Sciatic nerve (tissue), 2 donors: ENCODE results near the gene ACTN4. TPM values are rescaled to one million over a fixed set of nuclear protein-coding genes. Genes with fewer than 3 reads are reported as not detected.
"Not testable (repeated sequence)": the region's sequence is repeated elsewhere in the genome, so short reads cannot be mapped to it uniquely, and the experiment has no call there.

ENCODE experiments used
- ATAC-seq: fragments of 200-7000 bp; cut with Tn5 transposase; one replicate; pipeline ENCODE4 v1.9.1; 2020; ENCODE audit warnings: mild to moderate bottlenecking, moderate library complexity
- DNase-seq: peaks from one replicate; pipeline ENCODE4 v3.0.0-alpha.2; 2020; ENCODE audit warnings: low spot score
- intact Hi-C: fragments of 100-400 bp; cut with DNase I; formaldehyde crosslinking; loops from one replicate; pipeline ENCODE4 v1.14.2; 2022
- total RNA-seq: library from RNA; stranded (reverse); fragmentation: NEBNext Ultra II Directional; extraction: Animal tissue kit (Norgen Biotek cat#: 25700); gene quantifications from one replicate; pipeline ENCODE4 v1.2.1, GENCODE V29; 2021
- donor health status: DM: no; HTN: no; CAD: no.
- donor health status: DM: no; HTN: no; CAD: no.

ACTN4 gene
- total RNA-seq, 1 donor from 2014 or later, result 597 TPM

DNA sequence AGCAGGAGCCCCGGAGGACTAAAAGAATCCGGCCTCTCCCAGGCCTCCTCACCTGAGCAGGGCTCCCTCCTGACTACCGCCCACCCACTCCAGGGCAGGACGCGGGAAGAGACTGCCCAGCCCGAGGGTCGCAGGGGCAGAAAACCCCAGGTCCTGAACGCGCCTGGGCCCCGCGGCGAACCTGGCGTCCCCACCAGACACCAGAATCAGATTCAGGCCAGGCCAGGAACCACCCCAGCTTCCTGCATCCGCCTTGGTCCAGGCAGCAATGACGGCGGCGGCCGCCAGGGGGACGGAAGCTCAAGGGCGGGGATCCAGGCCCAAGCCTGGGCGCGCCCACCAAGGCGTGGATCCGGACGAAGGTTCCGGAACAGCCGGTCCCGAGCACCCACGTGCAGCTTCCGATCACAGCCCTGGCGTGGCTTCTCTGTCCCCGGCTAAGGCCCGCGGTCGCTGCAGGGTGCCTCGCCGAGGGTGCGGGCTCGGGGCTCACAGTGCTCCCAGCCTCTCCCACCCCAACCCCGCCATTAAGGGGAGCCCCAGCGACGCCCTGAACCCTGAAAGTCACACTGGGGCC lies 122.3 kb downstream of the ACTN4 start:
- DNase-seq, result peak; percentile 94
- ATAC-seq, result peak; percentile 87
- intact Hi-C loops, result no loop called here

DNA sequence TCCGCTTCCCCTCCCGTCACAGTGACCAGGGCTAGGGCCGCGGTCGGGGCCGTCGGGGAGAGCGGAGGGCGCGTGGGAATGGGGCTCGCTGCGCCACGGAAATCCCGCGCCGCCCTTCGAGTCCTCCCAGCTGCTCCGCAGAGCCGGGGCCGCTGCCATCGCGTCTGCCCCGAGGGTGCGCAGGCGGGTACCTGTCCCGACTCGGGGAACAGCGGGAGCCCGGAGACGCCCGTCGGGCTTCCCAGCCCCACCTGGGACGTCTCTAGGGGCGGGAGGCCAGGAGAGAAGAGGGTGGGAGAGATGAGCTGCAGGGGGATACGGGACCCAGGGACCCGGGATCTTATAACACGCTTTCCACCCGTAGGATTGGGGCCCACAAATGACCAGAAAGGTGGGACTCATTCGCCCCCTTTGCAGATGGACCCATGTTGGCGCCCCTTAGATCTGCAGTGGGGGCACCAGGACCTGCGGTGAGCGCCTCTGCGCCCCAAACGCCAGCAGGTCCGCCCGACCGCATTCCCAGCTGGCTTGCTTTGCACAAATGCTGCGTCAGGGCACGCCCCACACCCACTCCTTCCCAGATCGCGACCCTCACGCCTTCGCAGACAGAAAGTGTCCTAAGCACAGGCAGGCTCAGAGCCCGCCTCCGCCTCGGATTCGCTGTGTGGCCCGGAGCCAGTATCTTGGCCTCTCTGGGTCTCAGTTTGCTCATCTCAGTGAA lies 122.9 kb downstream of the ACTN4 start:
- ATAC-seq, result peak; percentile 39
- intact Hi-C loops, DNase-seq: not testable (repeated sequence)

DNA sequence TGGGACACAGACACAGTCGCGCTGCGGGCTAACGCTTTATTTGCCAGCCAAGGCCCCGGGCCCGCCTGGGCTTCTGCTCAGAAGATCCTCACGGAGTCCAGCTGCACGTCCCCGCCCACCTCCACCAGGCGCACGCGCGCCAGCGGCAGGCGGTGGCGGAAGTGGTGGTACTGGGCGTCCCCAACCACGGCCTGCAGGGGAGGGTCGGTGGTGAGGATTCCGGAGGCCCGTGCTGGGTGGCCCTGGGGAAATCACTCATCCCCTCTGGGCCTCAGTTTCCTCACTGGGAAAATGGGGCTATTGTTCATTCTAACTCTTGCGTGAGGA lies 123.5 kb downstream of the ACTN4 start:
- intact Hi-C loops, DNase-seq: not testable (repeated sequence)
- peak; percentile 94 for ATAC-seq

DNA sequence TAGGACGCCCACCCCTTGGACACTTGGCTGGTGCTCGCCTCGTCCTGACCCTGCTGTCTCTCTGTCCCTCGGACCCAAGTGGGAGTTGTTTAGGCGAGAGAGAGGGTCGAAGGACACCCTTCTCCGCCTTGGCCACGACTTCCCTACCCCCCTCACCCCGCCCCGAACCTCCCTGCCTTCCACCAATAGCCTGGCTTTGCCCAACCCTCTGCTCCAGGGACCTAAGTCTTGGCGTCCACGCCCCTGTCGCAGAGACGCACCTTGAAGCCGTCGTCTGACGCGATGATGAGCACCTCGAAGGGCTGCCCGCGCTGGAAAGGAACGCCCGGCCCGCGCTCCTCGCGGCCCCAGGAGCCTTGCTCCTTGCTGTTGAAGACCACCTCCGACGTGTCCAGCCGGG lies 124.1 kb downstream of the ACTN4 start:
- ATAC-seq, result peak; percentile 5
- DNase-seq, intact Hi-C loops: not testable (repeated sequence)

DNA sequence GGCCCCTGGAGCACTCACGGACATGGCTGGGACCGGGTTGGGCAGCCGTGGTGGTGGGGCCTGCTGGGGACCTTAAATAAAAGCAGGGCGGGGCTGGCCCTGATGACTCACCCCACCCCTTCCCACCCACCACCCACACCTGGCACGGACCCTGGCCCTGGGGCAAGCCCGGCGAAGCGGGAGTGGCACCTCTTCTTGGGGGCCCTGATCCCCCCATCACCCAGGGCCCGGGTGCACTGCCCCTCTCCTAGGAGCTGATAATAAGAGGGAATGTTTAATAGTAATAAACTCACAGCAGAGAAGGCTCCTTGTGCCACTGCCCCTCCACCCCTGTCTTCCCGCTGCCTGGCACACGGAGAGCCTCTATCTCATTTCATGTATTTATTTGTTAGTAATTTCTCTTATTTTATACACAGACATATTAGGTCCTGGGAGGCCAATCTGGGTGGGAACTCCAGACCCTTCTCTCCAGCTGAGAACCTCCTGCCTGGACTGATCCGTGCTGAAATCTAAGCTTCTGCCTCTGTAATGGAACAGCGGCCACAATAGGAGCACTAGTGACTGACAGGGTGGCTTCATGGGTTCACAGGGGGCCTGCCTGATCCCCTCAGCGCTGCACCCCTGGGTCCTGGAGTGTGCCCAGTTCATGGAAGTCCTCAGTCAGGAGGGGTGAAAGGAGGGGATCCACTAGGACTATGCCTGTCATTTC lies 126.2 kb downstream of the ACTN4 start, which contains the start of gene LGALS7:
Gene LGALS7 (minus strand): TSS at position 49 of the 709 bp plus-strand sequence. CDS start 25 bp downstream, at position 24.
- DNase-seq, result no peak
- intact Hi-C loops, result no loop called here
- ATAC-seq, result no peak

DNA sequence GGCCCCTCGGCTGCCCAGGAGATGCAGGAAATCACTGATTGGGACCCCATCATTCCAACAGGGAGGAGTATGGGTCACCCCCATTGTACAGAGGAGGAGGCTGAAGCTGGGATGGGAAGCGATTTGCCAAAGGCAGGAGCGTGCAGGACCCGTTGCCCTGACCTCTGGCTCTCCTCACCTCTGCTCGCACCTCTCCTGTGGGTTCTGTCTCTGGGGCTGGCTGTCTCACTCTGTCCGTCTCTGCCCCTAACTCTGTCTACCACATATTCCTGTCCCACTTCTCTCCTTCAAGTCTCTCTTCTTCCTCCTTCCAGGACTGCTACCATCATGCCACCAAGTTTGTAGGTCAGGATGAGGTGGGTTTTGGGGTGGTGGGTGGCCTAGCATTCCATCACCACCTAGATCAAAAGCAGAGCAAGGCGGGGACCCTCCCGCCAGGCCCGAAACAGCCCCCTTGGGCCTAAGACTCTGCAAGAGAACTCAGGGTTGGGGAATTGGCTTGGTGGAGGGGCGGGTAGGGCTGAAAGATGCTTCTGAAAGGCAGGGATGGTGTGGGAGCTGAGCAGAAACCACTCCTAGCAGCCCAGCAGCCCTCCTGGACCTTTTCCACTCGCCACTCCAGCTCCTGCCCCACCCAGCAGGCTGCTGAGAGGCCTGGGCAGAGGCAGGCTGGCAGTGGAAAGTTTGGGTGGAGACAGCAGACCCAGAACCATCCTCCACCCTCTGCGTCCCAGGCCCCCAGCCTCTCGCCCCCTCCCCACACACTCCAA lies 126.9 kb downstream of the ACTN4 start:
- ATAC-seq (no peak), DNase-seq (no peak)
- intact Hi-C loops, result no loop called here

DNA sequence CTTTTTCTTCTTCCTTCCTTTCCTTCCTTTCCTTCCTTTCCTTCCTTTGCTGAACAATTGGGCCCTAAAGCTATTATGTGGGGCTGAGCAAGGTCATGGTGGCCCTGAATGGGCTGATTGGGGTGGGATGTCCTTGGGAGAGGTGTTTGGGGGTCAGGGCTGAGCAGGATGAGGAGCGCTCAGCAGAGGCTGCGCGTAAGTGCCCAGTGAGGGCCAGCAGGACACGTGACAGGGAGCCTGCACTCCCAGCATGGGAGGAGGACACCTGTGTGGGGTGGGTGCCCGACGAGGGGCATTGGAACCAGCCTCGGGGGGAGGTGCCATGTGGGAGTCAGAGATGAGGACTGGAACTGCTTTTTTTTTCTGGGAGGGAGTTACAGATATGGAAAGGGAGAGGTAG lies 131.3 kb downstream of the ACTN4 start:
- ATAC-seq (no peak), DNase-seq (no peak)
- intact Hi-C loops, result no loop called here

DNA sequence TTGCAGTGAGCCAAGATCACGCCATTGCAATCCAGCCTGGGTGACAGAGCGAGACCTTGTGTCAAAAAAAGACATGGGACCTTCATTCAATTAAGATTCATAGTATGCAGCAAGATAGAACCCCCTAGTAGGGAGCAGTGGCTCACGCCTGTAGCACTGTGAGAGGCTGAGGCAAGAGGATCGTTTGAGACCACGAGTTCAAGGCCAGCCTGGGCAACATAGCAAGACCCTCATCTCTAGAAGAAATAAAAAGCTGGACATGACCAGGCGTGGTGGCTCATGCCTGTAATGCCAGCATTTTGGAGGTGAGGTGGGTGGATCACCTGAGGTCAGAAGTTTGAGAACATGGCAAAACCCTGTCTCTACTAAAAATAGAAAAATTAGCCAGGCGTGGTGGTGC lies 133.0 kb downstream of the ACTN4 start:
- DNase-seq, result no peak
- no peak for ATAC-seq
- intact Hi-C loops, result no loop called here

DNA sequence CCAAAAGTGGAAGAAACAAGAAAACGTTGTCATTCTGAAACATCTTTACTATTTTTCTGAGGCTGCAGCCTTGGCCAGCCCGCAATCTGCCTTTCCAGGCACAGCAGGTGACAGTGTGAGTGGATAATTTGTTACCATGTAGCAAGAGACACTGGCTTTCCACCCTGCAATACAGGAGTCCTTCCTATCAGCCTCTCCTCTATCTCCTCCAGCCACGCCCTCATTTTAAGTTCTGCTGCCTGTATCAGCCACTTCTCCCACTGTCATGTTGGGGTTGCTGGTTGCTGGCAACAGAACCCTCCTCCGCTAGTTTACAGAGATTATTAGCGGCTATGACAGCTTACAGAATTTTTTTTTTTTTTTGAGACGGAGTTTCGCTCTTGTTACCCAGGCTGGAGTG lies 133.6 kb downstream of the ACTN4 start:
- intact Hi-C loops, result no loop called here
- ATAC-seq (no peak), DNase-seq (no peak)

Other genes with a start within 250 kb of the ACTN4 start
- gene FAM98C, start 244.6 kb upstream of the ACTN4 start, total RNA-seq, result 24.8 TPM
- gene RASGRP4, start 221.4 kb upstream of the ACTN4 start, total RNA-seq, result 7.0 TPM
- gene RYR1, start 214.0 kb upstream of the ACTN4 start, total RNA-seq, result 14.4 TPM
- gene MAP4K1, start 29.7 kb upstream of the ACTN4 start, total RNA-seq, result 6.2 TPM
- gene EIF3K, start 28.5 kb upstream of the ACTN4 start, total RNA-seq, result 168 TPM
- gene CAPN12, start 96.8 kb downstream of the ACTN4 start, total RNA-seq, result 5.6 TPM
- not detected for gene LGALS7, start 125.9 kb downstream of the ACTN4 start, total RNA-seq
- gene LGALS7B, start 141.6 kb downstream of the ACTN4 start, total RNA-seq, result not detected
- gene LGALS4, start 165.3 kb downstream of the ACTN4 start, total RNA-seq, result 1.3 TPM
- 106 TPM for gene ECH1, start 184.1 kb downstream of the ACTN4 start, total RNA-seq
- 192 TPM for gene HNRNPL, start 202.3 kb downstream of the ACTN4 start, total RNA-seq
- 9.6 TPM for gene RINL, start 230.6 kb downstream of the ACTN4 start, total RNA-seq